Thyroid gland (tissue), 4 donors: ENCODE results near the gene SELENOK. TPM values are rescaled to one million over a fixed set of nuclear protein-coding genes. Genes with fewer than 3 reads are reported as not detected.
A peak's percentile ranks its signal among the peaks of the same experiment; 100 is the strongest.

ENCODE experiments used
- DNase-seq, 2 donors: peaks; one replicate each; pipeline ENCODE4 v3.0.0-alpha.2; 2019
- H3K27ac ChIP-seq, 3 donors: fragments of 200-600 bp; sonication (generic); 1 replicate in 2 of 3; 2 replicates in 1 of 3; pipeline ENCODE4 v1.5.1; 2016 to 2019; ENCODE audit warnings: mild to moderate bottlenecking in 1 of 3, moderate library complexity in 1 of 3
- H3K27me3 ChIP-seq: fragments of 200-600 bp; sonication (generic); one replicate; pipeline ENCODE4 v1.5.1; 2019
- H3K36me3 ChIP-seq, 2 donors: fragments of 200-600 bp; sonication (generic); one replicate each; pipeline ENCODE4 v1.5.1; 2016 to 2019
- H3K4me1 ChIP-seq, 2 donors: fragments of 200-600 bp; sonication (generic); one replicate each; pipeline ENCODE4 v1.5.1; 2017 to 2019
- H3K4me3 ChIP-seq, 3 donors: fragments of 200-600 bp; sonication (generic); replicated peaks in 1 of 3; 1 replicate in 2 of 3; 2 replicates in 1 of 3; pipeline ENCODE4 v1.5.1; 2016; ENCODE audit warnings: mild to moderate bottlenecking in 1 of 3
- H3K9me3 ChIP-seq: fragments of 200-600 bp; sonication (generic); one replicate; pipeline ENCODE4 v1.5.1; 2017
- POLR2A ChIP-seq, 2 donors: fragments of 450-650 bp; IDR thresholded peaks; one replicate each; pipeline ENCODE4 v1.6.1; 2017; ENCODE audit warnings: antibody characterized with exemption in 2 of 2, mild to moderate bottlenecking in 2 of 2, moderate library complexity in 1 of 2
- WGBS, 2 donors: methylation state at CpG; one replicate each; pipeline ENCODE4 v1.1.5; 2017; 5-methylcytosine and 5-hydroxymethylcytosine counted together
- intact Hi-C: fragments of 100-400 bp; cut with DNase I; formaldehyde crosslinking; loops from one replicate; pipeline ENCODE4 v1.15.1; 2023
- total RNA-seq, 4 donors: library from RNA; depleted of rRNA; stranded (reverse); fragments of >200 nt; gene quantifications; one replicate each; pipeline ENCODE4 v1.2.3, GENCODE V29; 2016
- TF ChIP-seq, protein P1 (sequence below), 6 experiments: fragments of 200-600 bp in 3 of 6; fragments of 450-650 bp in 3 of 6; sonication (generic) in 3 of 6; IDR thresholded peaks; one replicate each; pipeline ENCODE4 v1.5.1; 2016 to 2019; ENCODE audit warnings: antibody characterized with exemption in 6 of 6, mild to moderate bottlenecking in 2 of 6, inconsistent platforms in 1 of 6, moderate library complexity in 1 of 6

SELENOK gene
- total RNA-seq, 4 donors from 2014 or later: 79.0 to 132 (median 124) TPM

DNA sequence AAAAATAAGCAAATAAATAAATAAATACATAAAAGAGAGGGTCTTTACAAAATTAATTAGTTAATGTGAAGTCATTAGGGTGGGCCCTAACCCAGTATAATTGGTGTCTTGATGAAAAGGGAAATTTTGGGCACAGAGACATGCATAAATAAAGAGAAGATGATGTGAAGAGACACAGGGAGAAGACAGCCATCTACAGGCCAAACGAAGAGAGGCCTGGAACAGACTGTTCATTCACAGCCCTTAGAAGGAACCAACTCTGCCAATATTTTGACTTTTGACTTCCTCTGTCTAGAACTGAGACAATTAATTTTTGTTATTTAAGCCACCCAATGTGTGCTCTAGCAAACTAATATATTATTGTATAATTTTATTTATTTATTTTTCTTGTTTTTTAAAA is 29.6 kb upstream of the SELENOK start:
- intact Hi-C loops: no loop called here
- H3K36me3 ChIP-seq: no peaks in the 10 kb centered on the region
- H3K27me3 ChIP-seq: no peaks in the 10 kb centered on the region
- no peaks in the 10 kb centered on the region for H3K9me3 ChIP-seq
- peak; percentile 32 to 41 for DNase-seq
- 45 to 60% methylated on average over 1 of the region's 1 CpG for WGBS, 2 donors
- H3K4me1 ChIP-seq: no peaks in the 10 kb centered on the region
- no peak overlapping the region for H3K27ac ChIP-seq
- TF ChIP-seq, protein P1, sequence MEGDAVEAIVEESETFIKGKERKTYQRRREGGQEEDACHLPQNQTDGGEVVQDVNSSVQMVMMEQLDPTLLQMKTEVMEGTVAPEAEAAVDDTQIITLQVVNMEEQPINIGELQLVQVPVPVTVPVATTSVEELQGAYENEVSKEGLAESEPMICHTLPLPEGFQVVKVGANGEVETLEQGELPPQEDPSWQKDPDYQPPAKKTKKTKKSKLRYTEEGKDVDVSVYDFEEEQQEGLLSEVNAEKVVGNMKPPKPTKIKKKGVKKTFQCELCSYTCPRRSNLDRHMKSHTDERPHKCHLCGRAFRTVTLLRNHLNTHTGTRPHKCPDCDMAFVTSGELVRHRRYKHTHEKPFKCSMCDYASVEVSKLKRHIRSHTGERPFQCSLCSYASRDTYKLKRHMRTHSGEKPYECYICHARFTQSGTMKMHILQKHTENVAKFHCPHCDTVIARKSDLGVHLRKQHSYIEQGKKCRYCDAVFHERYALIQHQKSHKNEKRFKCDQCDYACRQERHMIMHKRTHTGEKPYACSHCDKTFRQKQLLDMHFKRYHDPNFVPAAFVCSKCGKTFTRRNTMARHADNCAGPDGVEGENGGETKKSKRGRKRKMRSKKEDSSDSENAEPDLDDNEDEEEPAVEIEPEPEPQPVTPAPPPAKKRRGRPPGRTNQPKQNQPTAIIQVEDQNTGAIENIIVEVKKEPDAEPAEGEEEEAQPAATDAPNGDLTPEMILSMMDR (IDR thresholded peaks at IDR 0.05): peak in 5 of 6 experiments; percentile 20 to 59 (median 59)
- TF ChIP-seq POLR2A (IDR thresholded peaks at IDR 0.05): no peak
- no peak overlapping the region for H3K4me3 ChIP-seq

DNA sequence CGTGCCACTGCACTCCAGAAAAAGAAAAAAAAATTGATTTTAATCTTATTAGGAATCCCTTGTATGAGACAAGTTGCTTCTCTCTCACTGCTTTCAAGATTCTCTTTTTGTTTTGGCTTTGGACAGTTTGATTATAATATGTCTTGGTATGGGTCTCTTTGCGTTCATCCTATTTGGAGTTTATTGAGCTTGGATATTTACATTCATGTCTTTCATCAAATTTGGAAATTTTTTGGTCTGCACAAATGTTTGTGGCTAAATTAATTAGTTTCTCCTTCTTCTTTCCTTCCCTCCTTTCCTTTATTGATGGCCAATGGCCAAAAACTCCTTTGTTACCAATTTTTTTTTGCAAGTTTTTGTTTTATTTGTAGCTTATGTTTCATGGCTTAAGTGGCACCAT is 28.1 kb upstream of the SELENOK start:
- Histone ChIP-seq H3K27me3 (no peaks in the 10 kb centered on the region), H3K9me3 (no peaks in the 10 kb centered on the region), H3K4me3 (no peak overlapping the region), H3K4me1 (no peaks in the 10 kb centered on the region), H3K27ac (no peak overlapping the region), H3K36me3 (no peaks in the 10 kb centered on the region)
- TF ChIP-seq, protein P1 (IDR thresholded peaks at IDR 0.05): no peak
- no peak for DNase-seq
- WGBS, 2 donors: 91 to 95% methylated on average over 2 of the region's 2 CpGs
- intact Hi-C loops: no loop called here

DNA sequence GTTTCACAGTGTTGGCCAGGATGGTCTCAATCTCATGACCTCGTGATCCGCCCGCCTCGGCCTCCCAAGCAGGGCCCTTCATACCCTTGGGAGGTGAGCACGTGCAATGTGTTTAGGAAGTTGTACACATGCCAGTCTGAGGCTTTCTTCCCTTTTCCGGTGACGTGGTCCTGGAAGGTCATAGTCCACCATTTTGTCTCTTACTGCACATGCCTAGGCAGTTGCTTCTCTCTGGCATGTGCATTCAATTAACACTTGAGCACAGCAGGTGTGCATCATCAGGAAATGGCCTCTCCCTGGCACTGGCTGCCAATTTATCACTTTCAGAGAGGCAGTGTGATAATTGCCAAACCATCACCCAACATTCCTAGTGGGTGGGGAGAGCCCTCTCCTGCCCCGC is 21.7 kb upstream of the SELENOK start:
- Histone ChIP-seq H3K27me3 (no peaks in the 10 kb centered on the region), H3K4me3 (no peak overlapping the region), H3K4me1 (no peaks in the 10 kb centered on the region), H3K27ac (no peak overlapping the region), H3K36me3 (no peaks in the 10 kb centered on the region), H3K9me3 (no peaks in the 10 kb centered on the region)
- DNase-seq: no peak
- 91 to 94% methylated on average over 8 of the region's 8 CpGs for WGBS, 2 donors
- TF ChIP-seq, protein P1 (IDR thresholded peaks at IDR 0.05): no peak
- no peak for TF ChIP-seq POLR2A (IDR thresholded peaks at IDR 0.05)
- intact Hi-C loops: no loop called here

DNA sequence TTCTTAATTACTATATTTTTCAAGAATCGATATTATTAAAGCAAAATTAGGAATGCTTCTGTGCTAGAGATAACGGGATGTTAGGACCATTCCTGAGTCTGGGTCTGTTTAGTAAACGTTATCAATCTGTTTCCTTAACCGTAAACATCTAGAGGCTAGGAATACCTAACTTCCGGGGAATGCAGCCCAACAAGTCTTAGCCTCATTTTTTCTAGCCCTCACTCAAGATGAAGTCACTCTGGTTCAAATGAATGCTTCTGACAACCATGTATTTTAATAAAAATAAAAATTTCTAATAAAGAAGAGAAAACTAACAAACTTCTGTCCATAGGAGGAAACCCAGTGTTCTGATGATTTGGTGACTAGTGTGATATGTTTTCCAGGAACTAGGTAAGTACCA is 11.1 kb upstream of the SELENOK start:
- intact Hi-C loops: no loop called here
- no peaks in the 10 kb centered on the region for H3K27me3 ChIP-seq
- WGBS, 2 donors: 57 to 58% methylated on average over 5 of the region's 5 CpGs

DNA sequence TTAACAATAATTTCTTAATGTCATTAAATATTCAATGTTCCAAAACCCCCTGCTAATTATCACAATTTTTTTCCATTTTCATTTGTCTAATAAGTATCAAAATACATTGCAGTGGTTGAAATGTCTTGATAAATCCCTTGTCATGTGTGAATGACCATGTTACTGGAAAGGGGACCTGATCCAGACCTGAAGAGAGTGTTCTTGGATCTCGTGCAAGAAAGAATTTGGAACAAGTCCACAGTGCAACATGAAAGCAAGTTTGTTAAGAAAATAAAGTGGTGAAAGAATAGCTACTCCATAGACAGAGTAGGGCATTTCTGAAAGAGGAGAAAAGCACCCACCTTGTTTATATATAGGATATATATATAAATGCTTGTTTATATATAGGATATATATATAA is 10.4 kb upstream of the SELENOK start:
- intact Hi-C loops: no loop called here
- DNase-seq: peak; percentile 46 to 51
- H3K27me3 ChIP-seq: no peaks in the 10 kb centered on the region
- no peaks in the 10 kb centered on the region for H3K36me3 ChIP-seq
- no peak overlapping the region for H3K4me3 ChIP-seq
- peak overlapping the region in 2 of 3 donors; percentile 84 to 86 for H3K27ac ChIP-seq
- H3K4me1 ChIP-seq: peaks cover 25 to 26% of the 10 kb centered on the region in 2 donors
- TF ChIP-seq, protein P1 (IDR thresholded peaks at IDR 0.05): no peak
- TF ChIP-seq POLR2A (IDR thresholded peaks at IDR 0.05): no peak
- H3K9me3 ChIP-seq: no peaks in the 10 kb centered on the region
- 11 to 15% methylated on average over 1 of the region's 1 CpG for WGBS, 2 donors

More for the DNA sequence above, 11.1 kb upstream of the SELENOK start:
- TF ChIP-seq POLR2A (IDR thresholded peaks at IDR 0.05): no peak
- TF ChIP-seq, protein P1 (IDR thresholded peaks at IDR 0.05): no peak
- Histone ChIP-seq H3K36me3 (no peaks in the 10 kb centered on the region), H3K4me3 (no peak overlapping the region), H3K27ac (peak overlapping the region in 1 of 3 donors; percentile 10), H3K9me3 (no peaks in the 10 kb centered on the region), H3K4me1 (peaks cover 25 to 26% of the 10 kb centered on the region in 2 donors)
- DNase-seq: no peak
